ENCODE data around the gene SPTLC1. TPM values are rescaled to one million over a fixed set of nuclear protein-coding genes. Genes with fewer than 3 reads are reported as not detected.

Gene SPTLC1
- total and polyA plus RNA-seq, 2 of the 13 experiments (the other 11 are each of a cell fraction or from before 2014, with no cell fraction given): 56.2 to 72.5 TPM

- peak; percentile 45; the same call in 1 of the 2 replicates for TF ChIP-seq MEIS2 (CRISPR knock-in tag; IDR thresholded peaks at IDR 0.05)
- TF ChIP-seq ZNF275 (CRISPR knock-in tag; IDR thresholded peaks at IDR 0.05; ENCODE audit: borderline replicate concordance): no peak
- TF ChIP-seq AGO2 (optimal IDR thresholded peaks at IDR 0.05; ENCODE audit: low read depth, low read length): no peak
- 0 out of 2 replicates have a peak, but pooled peaks have one; percentile 35 for TF ChIP-seq ZNF121 (CRISPR knock-in tag; IDR thresholded peaks at IDR 0.05)
- peak; percentile 56; the same call in 1 of the 2 replicates for TF ChIP-seq ZNF142 (CRISPR knock-in tag; IDR thresholded peaks at IDR 0.05)
- TF ChIP-seq SIX4 (CRISPR knock-in tag; IDR thresholded peaks at IDR 0.05): no peak
- 0 out of 2 replicates have a peak, but pooled peaks have one; percentile 57 for TF ChIP-seq ZNF563 (CRISPR knock-in tag; IDR thresholded peaks at IDR 0.05)
- no peak for TF ChIP-seq MEIS1 (CRISPR knock-in tag; IDR thresholded peaks at IDR 0.05; ENCODE audit: borderline replicate concordance)
- no peak for TF ChIP-seq PRDM10 (CRISPR knock-in tag; IDR thresholded peaks at IDR 0.05; ENCODE audit: low read depth)
- TF ChIP-seq PAX8 (CRISPR knock-in tag; IDR thresholded peaks at IDR 0.05; ENCODE audit: borderline replicate concordance): no peak
- 0 out of 2 replicates have a peak, but pooled peaks have one; percentile 42 for TF ChIP-seq SIX1 (CRISPR knock-in tag; IDR thresholded peaks at IDR 0.05; ENCODE audit: borderline replicate concordance)
- TF ChIP-seq, protein P1, sequence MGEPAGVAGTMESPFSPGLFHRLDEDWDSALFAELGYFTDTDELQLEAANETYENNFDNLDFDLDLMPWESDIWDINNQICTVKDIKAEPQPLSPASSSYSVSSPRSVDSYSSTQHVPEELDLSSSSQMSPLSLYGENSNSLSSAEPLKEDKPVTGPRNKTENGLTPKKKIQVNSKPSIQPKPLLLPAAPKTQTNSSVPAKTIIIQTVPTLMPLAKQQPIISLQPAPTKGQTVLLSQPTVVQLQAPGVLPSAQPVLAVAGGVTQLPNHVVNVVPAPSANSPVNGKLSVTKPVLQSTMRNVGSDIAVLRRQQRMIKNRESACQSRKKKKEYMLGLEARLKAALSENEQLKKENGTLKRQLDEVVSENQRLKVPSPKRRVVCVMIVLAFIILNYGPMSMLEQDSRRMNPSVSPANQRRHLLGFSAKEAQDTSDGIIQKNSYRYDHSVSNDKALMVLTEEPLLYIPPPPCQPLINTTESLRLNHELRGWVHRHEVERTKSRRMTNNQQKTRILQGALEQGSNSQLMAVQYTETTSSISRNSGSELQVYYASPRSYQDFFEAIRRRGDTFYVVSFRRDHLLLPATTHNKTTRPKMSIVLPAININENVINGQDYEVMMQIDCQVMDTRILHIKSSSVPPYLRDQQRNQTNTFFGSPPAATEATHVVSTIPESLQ (CRISPR knock-in tag; conservative IDR thresholded peaks at IDR 0.05): 0 out of 2 replicates have a peak, but pooled peaks have one; percentile 77
- TF ChIP-seq MAFG (CRISPR knock-in tag; IDR thresholded peaks at IDR 0.05): no peak
- TF ChIP-seq IRX3 (CRISPR knock-in tag; IDR thresholded peaks at IDR 0.05; ENCODE audit: borderline replicate concordance, low read depth): no peak
- 0 out of 2 replicates have a peak, but pooled peaks have one; percentile 61 for TF ChIP-seq HDAC2 (CRISPR knock-in tag; IDR thresholded peaks at IDR 0.05)
- TF ChIP-seq GATAD1 (CRISPR knock-in tag; IDR thresholded peaks at IDR 0.05): 0 out of 2 replicates have a peak, but pooled peaks have one; percentile 21
Observed at GRCh38 chr9:92140074-92140753, 25.0 kb upstream of the SPTLC1 start (continued).
